HepG2 (cell line): Measurements from ENCODE around the gene C1QL4. TPM values are rescaled to one million over a fixed set of nuclear protein-coding genes. Genes with fewer than 3 reads are reported as not detected.

Experiments
- AHR ChIP-seq: IDR thresholded peaks from 2 replicates; pipeline ENCODE4 v1.6.1; 2018; ENCODE audit warnings: missing genetic modification reagents, missing compliant biosample characterization
- ARNT ChIP-seq: fragments of 450-650 bp; IDR thresholded peaks from 2 replicates; pipeline ENCODE4 v1.6.1; 2017
- ERF ChIP-seq: IDR thresholded peaks from 2 replicates; pipeline ENCODE4 v1.6.1; 2018; ENCODE audit warnings: missing biosample characterization, missing genetic modification reagents
- HOXD1 ChIP-seq: sonication (generic); formaldehyde crosslinking; IDR thresholded peaks from 2 replicates; pipeline ENCODE4 v1.5.0; 2020; ENCODE audit warnings: missing genetic modification reagents
- KLF15 ChIP-seq: sonication (generic); formaldehyde crosslinking; IDR thresholded peaks from 2 replicates; pipeline ENCODE4 v1.8.1; 2023; ENCODE audit warnings: borderline replicate concordance, mild to moderate bottlenecking, inconsistent platforms, missing genetic modification reagents, mixed read lengths
- MXD4 ChIP-seq: IDR thresholded peaks from 2 replicates; pipeline ENCODE4 v1.6.1; 2016; ENCODE audit warnings: mild to moderate bottlenecking, missing biosample characterization, missing genetic modification reagents
- NFIB ChIP-seq: sonication (generic); formaldehyde crosslinking; IDR thresholded peaks from 2 replicates; pipeline ENCODE4 v1.9.0; 2021; ENCODE audit warnings: missing genetic modification reagents, mild to moderate bottlenecking, borderline replicate concordance
- NFKB2 ChIP-seq: sonication (generic); formaldehyde crosslinking; IDR thresholded peaks from 2 replicates; pipeline ENCODE4 v1.4.0; 2020; ENCODE audit warnings: missing genetic modification reagents, borderline replicate concordance
- SNAPC2 ChIP-seq: sonication (generic); formaldehyde crosslinking; IDR thresholded peaks from 2 replicates; pipeline ENCODE4 v1.8.1; 2022; ENCODE audit warnings: mild to moderate bottlenecking, missing genetic modification reagents
- WIZ ChIP-seq: sonication (generic); formaldehyde crosslinking; IDR thresholded peaks from 2 replicates; pipeline ENCODE4 v1.5.1; 2020; ENCODE audit warnings: mild to moderate bottlenecking, missing genetic modification reagents
- ZBTB3 ChIP-seq: sonication (generic); formaldehyde crosslinking; IDR thresholded peaks from 2 replicates; pipeline ENCODE4 v1.4.0; 2020; ENCODE audit warnings: low read depth, mild to moderate bottlenecking, moderate library complexity, missing genetic modification reagents, borderline replicate concordance
- ZFP36 ChIP-seq: fragments of 150-350 bp; IDR thresholded peaks from 2 replicates; pipeline ENCODE4 v1.6.1; 2018; ENCODE audit warnings: borderline replicate concordance, low read length, low read depth; ENCODE audit not compliant: partially characterized antibody
- ZMAT5 ChIP-seq: sonication (generic); formaldehyde crosslinking; IDR thresholded peaks from 2 replicates; pipeline ENCODE4 v1.5.0; 2020; ENCODE audit warnings: mild to moderate bottlenecking, low read depth, missing genetic modification reagents, borderline replicate concordance
- ZMYM4 ChIP-seq: sonication (generic); formaldehyde crosslinking; IDR thresholded peaks from 2 replicates; pipeline ENCODE4 v1.8.1; 2023; ENCODE audit warnings: mild to moderate bottlenecking, missing genetic modification reagents
- ZNF275 ChIP-seq: sonication (generic); formaldehyde crosslinking; IDR thresholded peaks from 2 replicates; pipeline ENCODE4 v1.8.0; 2022; ENCODE audit warnings: missing genetic modification reagents, mild to moderate bottlenecking, inconsistent platforms, borderline replicate concordance
- ZNF770 ChIP-seq: sonication (generic); formaldehyde crosslinking; IDR thresholded peaks from 2 replicates; pipeline ENCODE4 v1.5.0; 2020; ENCODE audit warnings: mild to moderate bottlenecking, missing genetic modification reagents
- polyA plus RNA-seq, 8 experiments: library from polyadenylated mRNA; depleted of rRNA in 3 of 8; stranded (reverse) in 7 of 8; unstranded in 1 of 8; fragments of >200 nt; fragmentation: Illumina TruSeq in 4 of 8; extraction: Trizol in 4 of 8; gene quantifications; 2 replicates each; pipeline versions ENCODE4 v1.2.1 to v1.2.3, GENCODE V29; 2011 to 2016; ENCODE audit warnings: low read depth in 4 of 8, missing spikeins in 1 of 8, mixed read lengths in 1 of 8; ENCODE audit not compliant: insufficient read depth in 1 of 8
- total RNA-seq, 5 experiments: library from RNA; depleted of rRNA; stranded (reverse); fragments of >200 nt; fragmentation: Illumina TruSeq; extraction: Trizol; gene quantifications; 2 replicates each; pipeline ENCODE4 v1.2.3, GENCODE V29; 2016; ENCODE audit warnings: low read depth in 1 of 5
- TF ChIP-seq, protein P1 (sequence below): IDR thresholded peaks from 2 replicates; pipeline ENCODE4 v1.6.1; 2018; ENCODE audit warnings: missing genetic modification reagents

C1QL4 gene
- total and polyA plus RNA-seq, 2 of the 13 experiments (the other 11 are each of a cell fraction or from before 2014, with no cell fraction given), result 0.03 TPM; not detected in 1

DNA sequence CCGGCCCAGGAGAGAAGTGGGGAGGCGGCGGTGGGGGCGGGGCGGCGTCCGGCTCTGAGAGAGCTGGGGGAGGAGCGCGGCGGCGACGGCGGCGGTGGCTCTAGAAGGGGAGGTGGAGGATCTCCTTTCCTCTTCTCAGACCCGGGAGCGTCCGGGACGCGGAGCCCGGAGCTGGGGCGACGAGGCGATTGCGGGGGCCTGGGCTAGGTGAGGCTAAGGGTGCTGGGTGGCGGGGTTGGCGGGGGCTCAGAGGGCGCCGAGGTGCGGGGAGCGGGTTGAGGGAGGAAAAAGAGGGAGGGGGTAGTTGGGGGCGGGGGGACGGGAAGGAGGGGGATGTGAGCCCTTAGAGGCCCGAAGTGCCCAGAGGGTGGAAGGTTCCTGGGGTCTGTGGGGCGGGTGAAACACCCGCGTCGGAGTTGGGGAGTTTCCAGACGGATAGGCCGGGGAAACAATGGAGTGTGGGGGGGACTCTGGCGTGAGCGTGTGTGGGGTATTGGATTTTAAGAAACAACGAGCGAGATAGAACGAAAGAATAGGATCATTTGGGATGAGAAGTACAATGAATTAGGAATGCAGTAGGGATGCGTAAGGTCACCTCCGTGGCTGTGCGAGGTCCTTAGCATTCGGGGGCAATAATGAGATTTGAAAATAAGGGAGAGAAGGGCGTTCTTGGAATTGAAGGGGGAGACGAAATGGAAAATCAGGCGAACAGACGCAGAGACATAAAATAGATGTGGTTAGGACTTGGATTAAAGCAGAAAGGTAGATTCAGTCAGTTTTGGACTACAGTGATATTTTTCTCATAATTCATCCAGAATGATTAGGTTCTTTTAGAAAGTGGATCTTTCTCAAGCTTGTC lies 30.6 kb upstream of the C1QL4 start, which contains the start of gene SPATS2 (continued):
- TF ChIP-seq ZNF770 (CRISPR knock-in tag) (no peak; the same call in 1 of the 2 replicates), KLF15 (CRISPR knock-in tag) (0 out of 2 replicates have a peak, but pooled peaks have one; percentile 13), ZMYM4 (no peak), AHR (CRISPR knock-in tag) (no peak), NFIB (CRISPR knock-in tag) (no peak), NFKB2 (CRISPR knock-in tag) (no peak), ZNF275 (CRISPR knock-in tag) (0 out of 2 replicates have a peak, but pooled peaks have one; percentile 48), MXD4 (CRISPR knock-in tag) (no peak), WIZ (CRISPR knock-in tag) (no peak), HOXD1 (CRISPR knock-in tag) (no peak), ERF (CRISPR knock-in tag) (no peak), ARNT (no peak), ZMAT5 (no peak), SNAPC2 (CRISPR knock-in tag) (no peak), ZBTB3 (CRISPR knock-in tag) (no peak; the same call in 1 of the 2 replicates), ZFP36 (no peak)
- TF ChIP-seq, protein P1, sequence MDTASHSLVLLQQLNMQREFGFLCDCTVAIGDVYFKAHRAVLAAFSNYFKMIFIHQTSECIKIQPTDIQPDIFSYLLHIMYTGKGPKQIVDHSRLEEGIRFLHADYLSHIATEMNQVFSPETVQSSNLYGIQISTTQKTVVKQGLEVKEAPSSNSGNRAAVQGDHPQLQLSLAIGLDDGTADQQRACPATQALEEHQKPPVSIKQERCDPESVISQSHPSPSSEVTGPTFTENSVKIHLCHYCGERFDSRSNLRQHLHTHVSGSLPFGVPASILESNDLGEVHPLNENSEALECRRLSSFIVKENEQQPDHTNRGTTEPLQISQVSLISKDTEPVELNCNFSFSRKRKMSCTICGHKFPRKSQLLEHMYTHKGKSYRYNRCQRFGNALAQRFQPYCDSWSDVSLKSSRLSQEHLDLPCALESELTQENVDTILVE, result no peak
